Measurements from ENCODE around the gene NOXA1.
"Not testable (repeated sequence)": the region's sequence is repeated elsewhere in the genome, so short reads cannot be mapped to it uniquely, and the experiment has no call there.

DNA sequence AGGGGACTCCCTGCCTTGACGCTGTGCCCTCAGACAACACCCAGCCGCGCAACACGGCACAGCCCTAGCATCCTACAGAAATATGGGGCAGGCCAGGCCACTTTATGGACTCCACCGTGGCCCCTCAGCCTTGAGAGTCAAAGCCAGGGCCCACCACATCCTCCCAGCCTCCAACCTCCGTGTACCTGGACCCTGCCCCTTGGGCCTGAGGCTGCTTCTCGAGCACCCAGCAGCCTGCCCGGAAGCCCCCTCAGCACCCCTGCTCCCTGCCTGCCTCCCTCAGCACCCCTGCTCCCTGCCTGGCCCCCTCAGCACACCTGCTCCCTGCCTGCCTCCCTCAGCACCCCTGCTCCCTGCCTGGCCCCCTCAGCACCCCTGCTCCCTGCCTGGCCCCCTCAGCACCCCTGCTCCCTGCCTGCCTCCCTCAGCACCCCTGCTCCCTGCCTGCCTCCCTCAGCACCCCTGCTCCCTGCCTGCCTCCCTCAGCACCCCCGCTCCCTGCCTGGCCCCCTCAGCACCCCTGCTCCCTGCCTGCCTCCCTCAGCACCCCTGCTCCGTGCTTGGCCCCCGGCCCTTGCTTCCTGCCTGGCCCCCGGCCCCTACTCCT is 36.6 kb upstream of the NOXA1 start:
- TF ChIP-seq POLR2A, EP300 (IDR thresholded peaks at IDR 0.05): not testable (repeated sequence)
- TF ChIP-seq, protein P1, sequence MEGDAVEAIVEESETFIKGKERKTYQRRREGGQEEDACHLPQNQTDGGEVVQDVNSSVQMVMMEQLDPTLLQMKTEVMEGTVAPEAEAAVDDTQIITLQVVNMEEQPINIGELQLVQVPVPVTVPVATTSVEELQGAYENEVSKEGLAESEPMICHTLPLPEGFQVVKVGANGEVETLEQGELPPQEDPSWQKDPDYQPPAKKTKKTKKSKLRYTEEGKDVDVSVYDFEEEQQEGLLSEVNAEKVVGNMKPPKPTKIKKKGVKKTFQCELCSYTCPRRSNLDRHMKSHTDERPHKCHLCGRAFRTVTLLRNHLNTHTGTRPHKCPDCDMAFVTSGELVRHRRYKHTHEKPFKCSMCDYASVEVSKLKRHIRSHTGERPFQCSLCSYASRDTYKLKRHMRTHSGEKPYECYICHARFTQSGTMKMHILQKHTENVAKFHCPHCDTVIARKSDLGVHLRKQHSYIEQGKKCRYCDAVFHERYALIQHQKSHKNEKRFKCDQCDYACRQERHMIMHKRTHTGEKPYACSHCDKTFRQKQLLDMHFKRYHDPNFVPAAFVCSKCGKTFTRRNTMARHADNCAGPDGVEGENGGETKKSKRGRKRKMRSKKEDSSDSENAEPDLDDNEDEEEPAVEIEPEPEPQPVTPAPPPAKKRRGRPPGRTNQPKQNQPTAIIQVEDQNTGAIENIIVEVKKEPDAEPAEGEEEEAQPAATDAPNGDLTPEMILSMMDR (IDR thresholded peaks at IDR 0.05): not testable (repeated sequence)
